Body of pancreas (tissue), 4 donors: Measurements from ENCODE around the gene JUN. TPM values are rescaled to one million over a fixed set of nuclear protein-coding genes. Genes with fewer than 3 reads are reported as not detected.

Source experiments
- ATAC-seq: fragments of 150-250 bp; one replicate; pipeline ENCODE4 v1.9.1; 2016
- DNase-seq, 4 donors: peaks; one replicate each; pipeline ENCODE4 v3.0.0-alpha.2; 2019
- H3K27ac ChIP-seq, 4 donors: fragments of 200-600 bp; sonication (generic); 1 replicate in 3 of 4; 2 replicates in 1 of 4; pipeline versions ENCODE4 v1.5.1 to v1.6.1; 2016 to 2019; ENCODE audit warnings: mild to moderate bottlenecking in 1 of 4, mixed read lengths in 1 of 4, moderate library complexity in 1 of 4
- H3K27me3 ChIP-seq, 2 donors: fragments of 200-600 bp; sonication (generic); one replicate each; pipeline ENCODE4 v1.6.0; 2016; ENCODE audit warnings: mild to moderate bottlenecking in 1 of 2
- H3K36me3 ChIP-seq, 2 donors: fragments of 200-600 bp; sonication (generic); replicated peaks in 1 of 2; 2 replicates each; pipeline ENCODE4 v1.5.1; 2016; ENCODE audit warnings: low read depth in 2 of 2; ENCODE audit not compliant: insufficient read depth in 1 of 2
- H3K4me1 ChIP-seq: fragments of 200-600 bp; sonication (generic); one replicate; pipeline ENCODE4 v1.6.0; 2016
- H3K4me3 ChIP-seq, 2 donors: fragments of 200-600 bp; sonication (generic); 1 replicate in 1 of 2; 2 replicates in 1 of 2; pipeline ENCODE4 v1.5.1; 2016 to 2019
- H3K9me3 ChIP-seq, 3 donors: fragments of 200-600 bp; sonication (generic); 1 replicate in 2 of 3; 2 replicates in 1 of 3; pipeline ENCODE4 v1.5.1; 2016
- CTCF ChIP-seq, 7 experiments: fragments of 450-650 bp in 4 of 7; fragments of 200-600 bp in 3 of 7; sonication (generic) in 3 of 7; IDR thresholded peaks; one replicate each; pipeline ENCODE4 v1.5.1; 2016 to 2019; ENCODE audit warnings: antibody characterized with exemption in 7 of 7
- POLR2A ChIP-seq, 3 donors: fragments of 450-650 bp; IDR thresholded peaks; one replicate each; pipeline ENCODE4 v1.6.1; 2016; ENCODE audit warnings: antibody characterized with exemption in 3 of 3, mild to moderate bottlenecking in 2 of 3
- WGBS, 2 donors: methylation state at CpG; one replicate each; pipeline ENCODE4 v1.1.5; 2017; 5-methylcytosine and 5-hydroxymethylcytosine counted together
- intact Hi-C: fragments of 100-400 bp; cut with DNase I; formaldehyde crosslinking; loops from one replicate; pipeline ENCODE4 v1.15.1; 2023
- total RNA-seq, 2 donors: library from RNA; depleted of rRNA; stranded (reverse); fragments of >200 nt; gene quantifications; one replicate each; pipeline ENCODE4 v1.1.0, GENCODE V29; 2016

JUN gene
- total RNA-seq, result 100 to 1,000 TPM; 320 to 712 TPM

GRCh38 chr1:58783993-58784757 lies at the start of gene JUN:
JUN (minus strand) TSS chr1:58784047; CDS start chr1:58783070, 977 bp downstream.
- ATAC-seq (peak; percentile 72), DNase-seq (peak; percentile 99 to 100 (median 100))
- intact Hi-C loops, result no loop called here
- H3K9me3 ChIP-seq, result no peaks in the 10 kb centered on the region
- TF ChIP-seq CTCF (IDR thresholded peaks at IDR 0.05) (peak in 1 of 7 experiments; percentile 27), POLR2A (IDR thresholded peaks at IDR 0.05) (peak in 2 of 3 donors; percentile 100)
- H3K4me1 ChIP-seq, result peaks cover 16% of the 10 kb centered on the region
- no peaks in the 10 kb centered on the region for H3K36me3 ChIP-seq
- no peaks in the 10 kb centered on the region for H3K27me3 ChIP-seq
- 0 to 3% methylated on average over 37 to 53 of the region's 57 CpGs for WGBS, 2 donors
- peak within 1 kb of the TSS; percentile 89 to 99 for H3K4me3 ChIP-seq
- H3K27ac ChIP-seq, result peak within 1 kb of the TSS; percentile 96 to 100 (median 100)

- TF ChIP-seq CTCF (IDR thresholded peaks at IDR 0.05) (no peak), POLR2A (IDR thresholded peaks at IDR 0.05) (no peak)
- Histone ChIP-seq H3K27me3 (no peaks in the 10 kb centered on the region), H3K27ac (no peak overlapping the region), H3K4me3 (no peak overlapping the region), H3K9me3 (no peaks in the 10 kb centered on the region), H3K36me3 (no peaks in the 10 kb centered on the region), H3K4me1 (no peaks in the 10 kb centered on the region)
- WGBS, 2 donors, result 88 to 96% methylated on average over 1 of the region's 1 CpG
- intact Hi-C loops, result no loop called here
- no peak for DNase-seq
- no peak for ATAC-seq
Observed at GRCh38 chr1:58833166-58833565, 49.3 kb upstream of the JUN start.

GRCh38 chr1:58830291-58830690 lies 46.4 kb upstream of the JUN start:
- no peaks in the 10 kb centered on the region for H3K36me3 ChIP-seq
- intact Hi-C loops, result no loop called here
- H3K9me3 ChIP-seq, result no peaks in the 10 kb centered on the region
- H3K27ac ChIP-seq, result no peak overlapping the region
- ATAC-seq (no peak), DNase-seq (no peak)
- no peaks in the 10 kb centered on the region for H3K4me1 ChIP-seq
- TF ChIP-seq POLR2A (IDR thresholded peaks at IDR 0.05) (no peak), CTCF (IDR thresholded peaks at IDR 0.05) (no peak)
- 76 to 85% methylated on average over 1 of the region's 1 CpG for WGBS, 2 donors
- H3K27me3 ChIP-seq, result no peaks in the 10 kb centered on the region
- no peak overlapping the region for H3K4me3 ChIP-seq

GRCh38 chr1:58829866-58830265 lies 46.0 kb upstream of the JUN start:
- ATAC-seq (no peak), DNase-seq (no peak)
- H3K9me3 ChIP-seq, result no peaks in the 10 kb centered on the region
- peaks cover 4% of the 10 kb centered on the region for H3K4me1 ChIP-seq
- intact Hi-C loops, result no loop called here
- WGBS, 2 donors, result 87 to 94% methylated on average over 1 of the region's 1 CpG
- TF ChIP-seq POLR2A (IDR thresholded peaks at IDR 0.05) (no peak), CTCF (IDR thresholded peaks at IDR 0.05) (no peak)
- no peaks in the 10 kb centered on the region for H3K27me3 ChIP-seq
- H3K4me3 ChIP-seq, result no peak overlapping the region
- H3K27ac ChIP-seq, result no peak overlapping the region
- H3K36me3 ChIP-seq, result no peaks in the 10 kb centered on the region

GRCh38 chr1:58827298-58827697 lies 43.5 kb upstream of the JUN start:
- ATAC-seq (no peak), DNase-seq (no peak)
- intact Hi-C loops, result no loop called here
- Histone ChIP-seq H3K27ac (no peak overlapping the region), H3K36me3 (no peaks in the 10 kb centered on the region), H3K27me3 (no peaks in the 10 kb centered on the region), H3K9me3 (no peaks in the 10 kb centered on the region), H3K4me1 (peaks cover 6% of the 10 kb centered on the region), H3K4me3 (no peak overlapping the region)
- TF ChIP-seq CTCF (IDR thresholded peaks at IDR 0.05) (no peak), POLR2A (IDR thresholded peaks at IDR 0.05) (no peak)
